HG02642 (cell line): ENCODE data around the gene WDR54.

Experiments used
- ATAC-seq: cut with Tn5 transposase; IDR thresholded peaks from one replicate; pipeline ENCODE4 v1.9.1; 2021; ENCODE audit warnings: mild to moderate bottlenecking; ENCODE audit not compliant: unreplicated experiment, poor library complexity

Gene WDR54

GRCh38 chr2:74472086-74472944 is 50.8 kb downstream of the WDR54 start, which contains the start of gene MRPL53:
Gene MRPL53, minus strand, starts transcription at chr2:74472680. Its CDS starts 20 bp downstream, at chr2:74472660.
- ATAC-seq: peak; percentile 85

- ATAC-seq: no peak
Observed at GRCh38 chr2:74472945-74473258, 51.4 kb downstream of the WDR54 start.

- ATAC-seq: no peak
Observed at GRCh38 chr2:74474481-74474880, 53.0 kb downstream of the WDR54 start.

- no peak for ATAC-seq
Observed at GRCh38 chr2:74474899-74475298, 53.4 kb downstream of the WDR54 start.
